HepG2 (cell line): Measurements from ENCODE around the gene POLR3K. TPM values are rescaled to one million over a fixed set of nuclear protein-coding genes. Genes with fewer than 3 reads are reported as not detected.

ENCODE experiments used
- DDIT3 ChIP-seq: sonication (generic); formaldehyde crosslinking; IDR thresholded peaks from 2 replicates; pipeline ENCODE4 v1.4.0; 2020; ENCODE audit warnings: mild to moderate bottlenecking, missing genetic modification reagents
- EP300 ChIP-seq, 3 experiments: sonication (generic) in 1 of 3; formaldehyde crosslinking in 1 of 3; IDR thresholded peaks; 2 replicates each; pipeline versions ENCODE4 v1.5.1 to v1.6.1; 2011 to 2020; ENCODE audit warnings: low read depth in 2 of 3, low read length in 2 of 3, borderline replicate concordance in 1 of 3, improper control_type of control experiment in 1 of 3, mild to moderate bottlenecking in 1 of 3, missing genetic modification reagents in 1 of 3, moderate library complexity in 1 of 3
- GABPA ChIP-seq, 2 experiments: IDR thresholded peaks; 2 replicates each; pipeline ENCODE4 v1.6.1; 2011 to 2016; ENCODE audit warnings: low read depth in 2 of 2, low read length in 1 of 2, missing biosample characterization in 1 of 2, missing genetic modification characterization in 1 of 2
- GABPB1 ChIP-seq: IDR thresholded peaks from 2 replicates; pipeline ENCODE4 v1.6.1; 2016; ENCODE audit warnings: mild to moderate bottlenecking, missing genetic modification reagents, moderate library complexity, missing compliant biosample characterization
- HNRNPK ChIP-seq: fragments of 200-400 bp; formaldehyde crosslinking; IDR thresholded peaks from 2 replicates; pipeline ENCODE4 v1.6.1; 2018; ENCODE audit warnings: low read length, low read depth, moderate library complexity, mild to moderate bottlenecking; ENCODE audit not compliant: poor library complexity, severe bottlenecking
- KLF15 ChIP-seq: sonication (generic); formaldehyde crosslinking; IDR thresholded peaks from 2 replicates; pipeline ENCODE4 v1.8.1; 2023; ENCODE audit warnings: borderline replicate concordance, mild to moderate bottlenecking, inconsistent platforms, missing genetic modification reagents, mixed read lengths
- RBFOX2 ChIP-seq: fragments of 200-400 bp; formaldehyde crosslinking; IDR thresholded peaks from 2 replicates; pipeline ENCODE4 v1.6.1; 2017; ENCODE audit warnings: low read depth, mild to moderate bottlenecking, low read length
- RCOR2 ChIP-seq: IDR thresholded peaks from 2 replicates; pipeline ENCODE4 v1.6.1; 2016; ENCODE audit warnings: missing biosample characterization, missing genetic modification reagents
- SALL2 ChIP-seq: sonication (generic); formaldehyde crosslinking; IDR thresholded peaks from 2 replicates; pipeline ENCODE4 v1.8.1; 2023; ENCODE audit warnings: mild to moderate bottlenecking, missing genetic modification reagents, inconsistent platforms
- SMC3 ChIP-seq: IDR thresholded peaks from 2 replicates; pipeline ENCODE4 v1.6.1; 2011; ENCODE audit warnings: low read length, improper control_type of control experiment
- SNAI1 ChIP-seq: sonication (generic); formaldehyde crosslinking; IDR thresholded peaks from 2 replicates; pipeline ENCODE4 v1.5.0; 2020; ENCODE audit warnings: mild to moderate bottlenecking, missing genetic modification reagents, borderline replicate concordance
- SP1 ChIP-seq, 2 experiments: fragments of 450-650 bp in 1 of 2; sonication (generic) in 1 of 2; formaldehyde crosslinking in 1 of 2; IDR thresholded peaks; 2 replicates each; pipeline versions ENCODE4 v1.4.0 to v1.6.1; 2016 to 2020; ENCODE audit warnings: missing genetic modification reagents in 1 of 2
- STAT6 ChIP-seq: sonication (generic); formaldehyde crosslinking; IDR thresholded peaks from 2 replicates; pipeline ENCODE4 v1.4.0; 2020; ENCODE audit warnings: missing genetic modification reagents, mild to moderate bottlenecking, borderline replicate concordance
- YEATS4 ChIP-seq: sonication (generic); formaldehyde crosslinking; IDR thresholded peaks from 2 replicates; pipeline ENCODE4 v1.4.0; 2020; ENCODE audit warnings: missing genetic modification reagents, borderline replicate concordance
- ZNF160 ChIP-seq: sonication (generic); formaldehyde crosslinking; IDR thresholded peaks from 2 replicates; pipeline ENCODE4 v1.8.0; 2022; ENCODE audit warnings: mild to moderate bottlenecking, inconsistent platforms, missing genetic modification reagents
- ZNF512B ChIP-seq: sonication (generic); formaldehyde crosslinking; IDR thresholded peaks from 2 replicates; pipeline ENCODE4 v1.5.1; 2020; ENCODE audit warnings: missing genetic modification reagents, mild to moderate bottlenecking, borderline replicate concordance
- ZNF569 ChIP-seq: sonication (generic); formaldehyde crosslinking; IDR thresholded peaks from 2 replicates; pipeline ENCODE4 v1.5.0; 2020; ENCODE audit warnings: mild to moderate bottlenecking, missing genetic modification reagents, moderate library complexity, borderline replicate concordance
- ZNF772 ChIP-seq: sonication (generic); formaldehyde crosslinking; IDR thresholded peaks from 2 replicates; pipeline ENCODE4 v1.5.0; 2020; ENCODE audit warnings: mild to moderate bottlenecking, missing genetic modification reagents
- ZXDC ChIP-seq: sonication (generic); formaldehyde crosslinking; IDR thresholded peaks from 2 replicates; pipeline ENCODE4 v1.5.0; 2020; ENCODE audit warnings: mild to moderate bottlenecking, missing genetic modification reagents
- polyA plus RNA-seq, 8 experiments: library from polyadenylated mRNA; depleted of rRNA in 3 of 8; stranded (reverse) in 7 of 8; unstranded in 1 of 8; fragments of >200 nt; fragmentation: Illumina TruSeq in 4 of 8; extraction: Trizol in 4 of 8; gene quantifications; 2 replicates each; pipeline versions ENCODE4 v1.2.1 to v1.2.3, GENCODE V29; 2011 to 2016; ENCODE audit warnings: low read depth in 4 of 8, missing spikeins in 1 of 8, mixed read lengths in 1 of 8; ENCODE audit not compliant: insufficient read depth in 1 of 8
- total RNA-seq, 5 experiments: library from RNA; depleted of rRNA; stranded (reverse); fragments of >200 nt; fragmentation: Illumina TruSeq; extraction: Trizol; gene quantifications; 2 replicates each; pipeline ENCODE4 v1.2.3, GENCODE V29; 2016; ENCODE audit warnings: low read depth in 1 of 5

Gene POLR3K
- total and polyA plus RNA-seq, 2 of the 13 experiments (the other 11 are each of a cell fraction or from before 2014, with no cell fraction given), result 14.8 to 18.8 TPM

- TF ChIP-seq ZNF160 (CRISPR knock-in tag) (0 out of 2 replicates have a peak, but pooled peaks have one; percentile 46), SALL2 (0 out of 2 replicates have a peak, but pooled peaks have one; percentile 44), EP300 (IDR thresholded peaks at IDR 0.05; ENCODE audit: low read depth in 2 of 2, low read length in 2 of 2) (no peak), EP300 (CRISPR knock-in tag; IDR thresholded peaks at IDR 0.05; ENCODE audit: borderline replicate concordance) (no peak), HNRNPK (peak; percentile 21), ZNF512B (CRISPR knock-in tag) (no peak), DDIT3 (CRISPR knock-in tag) (no peak), ZNF772 (peak; percentile 56; the same call in 1 of the 2 replicates), SNAI1 (CRISPR knock-in tag) (0 out of 2 replicates have a peak, but pooled peaks have one; percentile 45), ZNF569 (CRISPR knock-in tag) (no peak), YEATS4 (peak; percentile 87), SMC3 (no peak), RCOR2 (CRISPR knock-in tag) (no peak), KLF15 (CRISPR knock-in tag) (no peak), SP1 (IDR thresholded peaks at IDR 0.05) (no peak), SP1 (CRISPR knock-in tag; IDR thresholded peaks at IDR 0.05) (peak; percentile 32; the same call in 1 of the 2 replicates), GABPB1 (peak; percentile 83), RBFOX2 (peak; percentile 74), GABPA (IDR thresholded peaks at IDR 0.05; ENCODE audit: low read depth, low read length) (peak; percentile 40; the same call in 1 of the 2 replicates), GABPA (CRISPR knock-in tag; IDR thresholded peaks at IDR 0.05; ENCODE audit: low read depth) (0 out of 2 replicates have a peak, but pooled peaks have one; percentile 38), STAT6 (CRISPR knock-in tag) (no peak), ZXDC (CRISPR knock-in tag) (peak; percentile 28; the same call in 1 of the 2 replicates)
Measured at GRCh38 chr16:77807-78443, 24.5 kb upstream of the POLR3K start, which contains the start of gene MPG (continued).
